HG02588 (cell line): ENCODE measurements around the gene NPFFR1.

Experiments used
- ATAC-seq: cut with Tn5 transposase; IDR thresholded peaks from one replicate; pipeline ENCODE4 v1.9.1; 2021; ENCODE audit warnings: mild to moderate bottlenecking, moderate library complexity; ENCODE audit not compliant: unreplicated experiment

The NPFFR1 gene

GRCh38 chr10:70315815-70316214 is 32.0 kb upstream of the NPFFR1 start:
- no peak for ATAC-seq

GRCh38 chr10:70315276-70315675 is 31.5 kb upstream of the NPFFR1 start:
- no peak for ATAC-seq

GRCh38 chr10:70312972-70313371 is 29.2 kb upstream of the NPFFR1 start:
- ATAC-seq, result no peak

- no peak for ATAC-seq
Measured at GRCh38 chr10:70312249-70312648, 28.4 kb upstream of the NPFFR1 start.

GRCh38 chr10:70311698-70312097 is 27.9 kb upstream of the NPFFR1 start:
- no peak for ATAC-seq

GRCh38 chr10:70309661-70310060 is 25.9 kb upstream of the NPFFR1 start:
- no peak for ATAC-seq

GRCh38 chr10:70308121-70309060 is 24.6 kb upstream of the NPFFR1 start:
- ATAC-seq, result no peak

- ATAC-seq, result no peak
Measured at GRCh38 chr10:70306886-70307520, 23.2 kb upstream of the NPFFR1 start.

GRCh38 chr10:70306181-70306705 is 22.4 kb upstream of the NPFFR1 start:
- no peak for ATAC-seq

GRCh38 chr10:70303730-70304129 is 19.9 kb upstream of the NPFFR1 start:
- no peak for ATAC-seq

GRCh38 chr10:70302292-70302691 is 18.5 kb upstream of the NPFFR1 start:
- ATAC-seq, result no peak

- ATAC-seq, result no peak
Measured at GRCh38 chr10:70300908-70301597, 17.2 kb upstream of the NPFFR1 start.

GRCh38 chr10:70300461-70300860 is 16.7 kb upstream of the NPFFR1 start:
- no peak for ATAC-seq

- no peak for ATAC-seq
Measured at GRCh38 chr10:70299876-70300275, 16.1 kb upstream of the NPFFR1 start.

GRCh38 chr10:70298393-70298792 is 14.6 kb upstream of the NPFFR1 start:
- no peak for ATAC-seq

GRCh38 chr10:70297224-70297623 is 13.4 kb upstream of the NPFFR1 start:
- ATAC-seq, result no peak

GRCh38 chr10:70296406-70296899 is 12.6 kb upstream of the NPFFR1 start:
- no peak for ATAC-seq

GRCh38 chr10:70295926-70296325 is 12.1 kb upstream of the NPFFR1 start:
- no peak for ATAC-seq

- ATAC-seq, result no peak
Measured at GRCh38 chr10:70295321-70295720, 11.5 kb upstream of the NPFFR1 start.

- peak; percentile 84 for ATAC-seq
Measured at GRCh38 chr10:70293169-70293843, 9.5 kb upstream of the NPFFR1 start.

GRCh38 chr10:70292004-70292403 is 8.2 kb upstream of the NPFFR1 start:
- ATAC-seq, result no peak
